Gastrocnemius medialis (tissue), 4 donors: ENCODE measurements around the gene STN1. TPM values are rescaled to one million over a fixed set of nuclear protein-coding genes. Genes with fewer than 3 reads are reported as not detected.

Experiments
- ATAC-seq, 2 donors: fragments of 150-250 bp; one replicate each; pipeline ENCODE4 v1.9.1; 2016
- DNase-seq, 2 donors: peaks; one replicate each; pipeline ENCODE4 v3.0.0-alpha.2; 2019
- H3K27ac ChIP-seq, 4 donors: fragments of 200-600 bp; sonication (generic); 1 replicate in 1 of 4; 2 replicates in 3 of 4; pipeline ENCODE4 v1.5.1; 2016 to 2018; ENCODE audit warnings: mild to moderate bottlenecking in 2 of 4, moderate library complexity in 1 of 4
- H3K27me3 ChIP-seq, 3 donors: fragments of 200-600 bp; sonication (generic) in 2 of 3; 1 replicate in 1 of 3; 2 replicates in 2 of 3; pipeline versions ENCODE4 v1.5.1 to v1.6.0; 2016 to 2019; ENCODE audit warnings: mild to moderate bottlenecking in 1 of 3, moderate library complexity in 1 of 3
- H3K36me3 ChIP-seq, 2 donors: fragments of 200-600 bp; sonication (generic) in 1 of 2; one replicate each; pipeline ENCODE4 v1.5.1; 2017 to 2018
- H3K4me1 ChIP-seq, 2 donors: fragments of 200-600 bp; sonication (generic) in 1 of 2; one replicate each; pipeline ENCODE4 v1.5.1; 2016 to 2017; ENCODE audit warnings: mild to moderate bottlenecking in 2 of 2
- H3K4me3 ChIP-seq, 4 donors: fragments of 200-600 bp; sonication (generic) in 3 of 4; 1 replicate in 1 of 4; 2 replicates in 3 of 4; pipeline ENCODE4 v1.5.1; 2016 to 2019; ENCODE audit warnings: mild to moderate bottlenecking in 2 of 4
- H3K9me3 ChIP-seq, 3 donors: fragments of 200-600 bp; sonication (generic) in 2 of 3; 1 replicate in 1 of 3; 2 replicates in 2 of 3; pipeline ENCODE4 v1.5.1; 2016 to 2019
- CTCF ChIP-seq, 5 experiments: fragments of 450-650 bp in 3 of 5; fragments of 200-600 bp in 2 of 5; sonication (generic) in 2 of 5; IDR thresholded peaks in 4 of 5; conservative IDR thresholded peaks in 1 of 5; 1 replicate in 4 of 5; 2 replicates in 1 of 5; pipeline ENCODE4 v1.5.1; 2016 to 2019; ENCODE audit warnings: antibody characterized with exemption in 5 of 5, mild to moderate bottlenecking in 3 of 5, moderate library complexity in 3 of 5
- POLR2A ChIP-seq, 2 donors: fragments of 450-650 bp; IDR thresholded peaks; one replicate each; pipeline ENCODE4 v1.6.1; 2017; ENCODE audit warnings: antibody characterized with exemption in 2 of 2, mild to moderate bottlenecking in 2 of 2, moderate library complexity in 2 of 2
- in situ Hi-C, 4 donors: fragments of 200-750 bp; cut with MboI; loops; one replicate each; pipeline versions ENCODE4 v1.15.0 to v1.8.0; 2017; ENCODE audit warnings: low sequenced_read_pairs in 4 of 4
- intact Hi-C: fragments of 100-400 bp; cut with DNase I; formaldehyde crosslinking; loops from one replicate; pipeline ENCODE4 v1.15.1; 2023; ENCODE audit warnings: low total_unique reads
- total RNA-seq, 4 donors: library from RNA; depleted of rRNA; stranded (reverse); fragments of >200 nt; gene quantifications; one replicate each; pipeline versions ENCODE4 v1.1.0 to v1.2.3, GENCODE V29; 2016

Gene STN1
- total RNA-seq, 4 donors from 2014 or later: 15.1 to 24.7 (median 20.5) TPM

DNA sequence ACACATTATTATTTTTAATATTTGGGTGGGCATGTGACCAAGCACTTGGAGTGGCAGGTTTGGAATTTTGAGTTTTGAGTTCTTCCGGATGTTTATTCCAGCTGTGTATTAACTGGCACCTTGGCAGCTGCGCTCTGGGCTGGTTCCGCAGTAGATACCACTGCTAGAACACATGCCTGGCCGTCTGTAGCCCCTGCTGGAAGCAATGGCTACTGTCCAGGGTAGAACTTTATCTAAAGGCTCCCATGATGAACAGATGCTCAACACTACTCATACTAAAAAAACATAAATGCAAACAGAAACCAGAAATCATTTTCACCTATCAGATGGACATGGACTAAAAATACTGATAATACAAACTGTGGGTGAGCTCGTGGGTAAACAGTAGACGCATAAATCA, 43.3 kb downstream of the STN1 start:
- Histone ChIP-seq H3K27ac (no peak overlapping the region), H3K9me3 (no peaks in the 10 kb centered on the region), H3K36me3 (peaks cover 0 to 18% of the 10 kb centered on the region in 2 donors), H3K4me1 (no peaks in the 10 kb centered on the region), H3K4me3 (no peak overlapping the region), H3K27me3 (no peaks in the 10 kb centered on the region)
- ATAC-seq (no peak), DNase-seq (no peak)
- TF ChIP-seq POLR2A (IDR thresholded peaks at IDR 0.05) (no peak), CTCF (IDR thresholded peaks at IDR 0.05 in 4 of 5, conservative IDR thresholded peaks at IDR 0.05 in 1 of 5) (no peak)
- in situ Hi-C loops (loop anchor here in 3 of 4 donors (25.0 kb wide), 3 partner anchors 113 to 338 kb away; no protein-coding TSS in a partner anchor), intact Hi-C loops (no loop called here)

DNA sequence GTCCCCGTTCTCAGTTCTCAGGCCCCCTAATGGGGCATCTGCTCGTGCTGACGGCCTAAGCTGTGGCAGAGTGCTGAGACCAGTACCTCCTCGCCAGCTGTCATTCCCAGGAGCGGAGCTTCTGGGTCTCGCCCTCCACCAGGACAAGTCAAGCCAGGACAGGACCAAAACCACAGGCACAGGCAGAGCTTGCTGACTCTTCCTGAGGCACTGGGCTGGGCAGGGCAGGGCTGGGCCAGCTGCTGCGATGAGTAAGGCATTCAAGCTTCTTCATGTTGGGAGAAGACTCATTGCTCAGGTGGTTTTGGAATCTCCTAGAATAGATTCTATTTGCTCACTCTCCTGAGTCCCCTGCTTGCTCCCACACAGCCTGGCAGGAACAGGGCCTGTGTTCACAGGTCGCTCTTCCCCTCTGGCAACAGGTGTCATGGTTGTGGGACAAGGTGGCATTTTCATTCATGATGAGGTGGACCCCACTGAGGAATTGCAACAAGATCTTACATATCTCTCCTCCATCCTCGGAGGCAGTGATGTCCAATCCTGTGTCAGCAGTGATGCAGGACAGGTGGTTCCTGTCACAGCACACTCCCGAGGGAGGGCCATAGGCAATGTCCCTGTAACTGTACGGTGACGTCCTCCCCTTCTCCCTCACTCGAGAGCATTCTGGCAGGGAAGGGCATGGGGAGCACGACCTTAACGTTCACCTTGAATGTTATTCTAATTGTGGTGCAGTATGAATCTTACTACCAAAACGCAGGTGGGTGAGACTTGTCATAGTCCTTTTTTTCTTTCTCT, 45.6 kb downstream of the STN1 start:
- H3K36me3 ChIP-seq: no peaks in the 10 kb centered on the region
- H3K9me3 ChIP-seq: no peaks in the 10 kb centered on the region
- TF ChIP-seq CTCF (IDR thresholded peaks at IDR 0.05 in 4 of 5, conservative IDR thresholded peaks at IDR 0.05 in 1 of 5) (no peak), POLR2A (IDR thresholded peaks at IDR 0.05) (no peak)
- in situ Hi-C loops (loop anchor here in 1 of 4 donors (25.0 kb wide), 1 partner anchor 285 kb away; no protein-coding TSS in a partner anchor), intact Hi-C loops (no loop called here)
- no peak overlapping the region for H3K27ac ChIP-seq
- H3K27me3 ChIP-seq: no peaks in the 10 kb centered on the region
- ATAC-seq: peak; percentile 58 to 71
- no peak overlapping the region for H3K4me3 ChIP-seq
- DNase-seq: peak in 1 of 2 donors; percentile 43
- no peaks in the 10 kb centered on the region for H3K4me1 ChIP-seq

- no peak overlapping the region for H3K4me3 ChIP-seq
- intact Hi-C loops: no loop called here
- ATAC-seq (no peak), DNase-seq (no peak)
- H3K4me1 ChIP-seq: no peaks in the 10 kb centered on the region
- H3K27ac ChIP-seq: no peak overlapping the region
- in situ Hi-C loops: loop anchor here in 1 of 4 donors (25.0 kb wide), 1 partner anchor 284 kb away; no protein-coding TSS in a partner anchor
- TF ChIP-seq CTCF (IDR thresholded peaks at IDR 0.05 in 4 of 5, conservative IDR thresholded peaks at IDR 0.05 in 1 of 5) (no peak), POLR2A (IDR thresholded peaks at IDR 0.05) (no peak)
- H3K27me3 ChIP-seq: no peaks in the 10 kb centered on the region
- no peaks in the 10 kb centered on the region for H3K36me3 ChIP-seq
- H3K9me3 ChIP-seq: no peaks in the 10 kb centered on the region
Observed at GRCh38 chr10:103871006-103871405, 47.0 kb downstream of the STN1 start.

DNA sequence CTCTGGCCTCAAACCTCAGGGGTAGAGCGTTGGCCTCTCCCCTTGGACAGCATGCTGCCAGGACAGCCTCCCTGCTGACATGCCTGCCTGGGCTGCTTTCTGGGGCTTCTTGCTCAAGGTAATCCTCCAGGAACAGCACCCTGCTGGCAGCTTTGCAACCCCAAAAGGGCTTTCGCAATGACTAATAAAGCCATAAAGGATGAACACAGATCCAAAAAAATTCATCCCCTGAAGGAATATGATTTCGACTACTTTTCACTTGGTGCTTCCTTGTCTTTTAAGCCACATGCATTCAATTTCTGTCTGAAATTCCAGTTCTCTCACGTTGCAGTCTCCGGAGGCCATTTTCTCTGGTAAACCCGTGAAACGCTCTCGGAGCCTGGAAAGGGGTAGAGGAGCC, 47.5 kb downstream of the STN1 start:
- TF ChIP-seq POLR2A (IDR thresholded peaks at IDR 0.05): no peak
- no peak for TF ChIP-seq CTCF (IDR thresholded peaks at IDR 0.05 in 4 of 5, conservative IDR thresholded peaks at IDR 0.05 in 1 of 5)
- Histone ChIP-seq H3K27ac (no peak overlapping the region), H3K4me1 (no peaks in the 10 kb centered on the region), H3K9me3 (no peaks in the 10 kb centered on the region), H3K4me3 (no peak overlapping the region), H3K27me3 (no peaks in the 10 kb centered on the region), H3K36me3 (no peaks in the 10 kb centered on the region)
- intact Hi-C loops (no loop called here), in situ Hi-C loops (loop anchor here in 1 of 4 donors (25.0 kb wide), 1 partner anchor 283 kb away; no protein-coding TSS in a partner anchor)
- ATAC-seq (no peak), DNase-seq (no peak)
